ENCODE data around the gene SEMA4D. TPM values are rescaled to one million over a fixed set of nuclear protein-coding genes. Genes with fewer than 3 reads are reported as not detected.

SEMA4D gene
- total RNA-seq, 3 donors from 2014 or later, result 20.9 to 26.9 (median 23.1) TPM

DNA sequence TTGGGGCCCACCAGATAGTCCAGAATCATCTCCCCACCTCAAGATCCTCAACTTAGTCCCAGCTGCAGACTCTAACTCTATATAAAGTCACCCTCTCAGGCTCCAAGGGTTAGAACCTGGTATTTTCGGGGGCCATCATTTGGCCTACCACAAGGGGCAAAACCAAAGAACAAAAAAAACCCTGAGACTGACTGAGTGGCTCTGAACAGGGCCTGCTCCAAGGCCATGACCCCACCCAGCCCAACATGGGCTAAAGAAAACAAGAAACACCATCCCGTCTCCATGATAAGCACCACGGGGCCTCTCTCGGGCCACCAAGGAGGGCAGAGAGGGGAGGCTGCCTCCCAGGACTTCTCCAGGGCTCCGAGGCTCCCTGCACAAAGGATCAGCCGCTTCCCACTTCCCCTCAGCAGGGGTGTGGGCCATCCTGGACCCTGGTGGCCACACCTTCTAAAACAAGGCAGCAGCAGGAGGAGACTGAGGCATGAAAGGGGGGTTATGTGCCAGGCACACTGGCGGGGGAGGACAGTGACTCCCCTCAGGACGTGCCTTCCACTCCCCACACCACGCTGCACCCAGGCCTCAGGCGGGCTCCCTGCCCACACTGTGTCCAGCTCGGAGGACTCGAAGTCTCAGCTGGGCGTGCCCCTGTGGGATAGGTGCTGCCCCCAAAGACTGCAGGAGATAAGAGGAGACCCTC is 51.5 kb downstream of the SEMA4D start:
- intact Hi-C loops (cut with DNase I, micrococcal nuclease), result no loop called here
- Histone ChIP-seq H3K4me1 (ENCODE audit: low read depth) (peaks cover 20% of the 10 kb centered on the region), H3K4me3 (no peak overlapping the region), H3K9me3 (no peaks in the 10 kb centered on the region), H3K36me3 (ENCODE audit: low read depth) (no peaks in the 10 kb centered on the region)
- ATAC-seq (no peak), DNase-seq (peak in 2 of 3 donors; percentile 13 to 47)
- TF ChIP-seq, protein P1, sequence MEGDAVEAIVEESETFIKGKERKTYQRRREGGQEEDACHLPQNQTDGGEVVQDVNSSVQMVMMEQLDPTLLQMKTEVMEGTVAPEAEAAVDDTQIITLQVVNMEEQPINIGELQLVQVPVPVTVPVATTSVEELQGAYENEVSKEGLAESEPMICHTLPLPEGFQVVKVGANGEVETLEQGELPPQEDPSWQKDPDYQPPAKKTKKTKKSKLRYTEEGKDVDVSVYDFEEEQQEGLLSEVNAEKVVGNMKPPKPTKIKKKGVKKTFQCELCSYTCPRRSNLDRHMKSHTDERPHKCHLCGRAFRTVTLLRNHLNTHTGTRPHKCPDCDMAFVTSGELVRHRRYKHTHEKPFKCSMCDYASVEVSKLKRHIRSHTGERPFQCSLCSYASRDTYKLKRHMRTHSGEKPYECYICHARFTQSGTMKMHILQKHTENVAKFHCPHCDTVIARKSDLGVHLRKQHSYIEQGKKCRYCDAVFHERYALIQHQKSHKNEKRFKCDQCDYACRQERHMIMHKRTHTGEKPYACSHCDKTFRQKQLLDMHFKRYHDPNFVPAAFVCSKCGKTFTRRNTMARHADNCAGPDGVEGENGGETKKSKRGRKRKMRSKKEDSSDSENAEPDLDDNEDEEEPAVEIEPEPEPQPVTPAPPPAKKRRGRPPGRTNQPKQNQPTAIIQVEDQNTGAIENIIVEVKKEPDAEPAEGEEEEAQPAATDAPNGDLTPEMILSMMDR (IDR thresholded peaks at IDR 0.05), result no peak

DNA sequence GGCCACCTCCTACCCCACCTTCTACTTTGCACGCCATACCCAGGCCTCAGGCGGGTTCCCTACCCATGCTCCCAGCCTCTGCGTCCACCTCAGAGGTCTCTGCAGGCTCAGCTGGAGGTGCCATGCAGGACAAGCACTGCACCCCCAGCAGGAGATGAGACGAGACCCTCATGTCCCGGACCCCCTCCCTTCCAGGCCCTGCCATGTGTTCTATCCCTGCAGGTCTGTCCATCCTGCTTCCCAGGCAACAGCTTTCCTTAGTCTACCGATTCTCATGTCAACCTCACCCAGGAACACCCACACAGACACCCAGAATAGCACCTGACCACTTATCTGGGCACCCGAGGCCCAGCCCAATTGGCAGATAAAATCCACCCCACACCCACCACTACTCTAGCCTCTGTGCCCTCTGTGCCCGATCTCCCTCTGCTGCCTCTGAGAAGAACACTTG is 52.1 kb downstream of the SEMA4D start:
- H3K4me1 ChIP-seq (ENCODE audit: low read depth), result peaks cover 23% of the 10 kb centered on the region
- intact Hi-C loops (cut with DNase I, micrococcal nuclease), result no loop called here
- TF ChIP-seq, protein P1 (IDR thresholded peaks at IDR 0.05), result no peak
- DNase-seq, result peak in 2 of 3 donors; percentile 18 to 35
- no peak for ATAC-seq
- H3K36me3 ChIP-seq (ENCODE audit: low read depth), result no peaks in the 10 kb centered on the region
- H3K4me3 ChIP-seq, result no peak overlapping the region
- no peaks in the 10 kb centered on the region for H3K9me3 ChIP-seq

DNA sequence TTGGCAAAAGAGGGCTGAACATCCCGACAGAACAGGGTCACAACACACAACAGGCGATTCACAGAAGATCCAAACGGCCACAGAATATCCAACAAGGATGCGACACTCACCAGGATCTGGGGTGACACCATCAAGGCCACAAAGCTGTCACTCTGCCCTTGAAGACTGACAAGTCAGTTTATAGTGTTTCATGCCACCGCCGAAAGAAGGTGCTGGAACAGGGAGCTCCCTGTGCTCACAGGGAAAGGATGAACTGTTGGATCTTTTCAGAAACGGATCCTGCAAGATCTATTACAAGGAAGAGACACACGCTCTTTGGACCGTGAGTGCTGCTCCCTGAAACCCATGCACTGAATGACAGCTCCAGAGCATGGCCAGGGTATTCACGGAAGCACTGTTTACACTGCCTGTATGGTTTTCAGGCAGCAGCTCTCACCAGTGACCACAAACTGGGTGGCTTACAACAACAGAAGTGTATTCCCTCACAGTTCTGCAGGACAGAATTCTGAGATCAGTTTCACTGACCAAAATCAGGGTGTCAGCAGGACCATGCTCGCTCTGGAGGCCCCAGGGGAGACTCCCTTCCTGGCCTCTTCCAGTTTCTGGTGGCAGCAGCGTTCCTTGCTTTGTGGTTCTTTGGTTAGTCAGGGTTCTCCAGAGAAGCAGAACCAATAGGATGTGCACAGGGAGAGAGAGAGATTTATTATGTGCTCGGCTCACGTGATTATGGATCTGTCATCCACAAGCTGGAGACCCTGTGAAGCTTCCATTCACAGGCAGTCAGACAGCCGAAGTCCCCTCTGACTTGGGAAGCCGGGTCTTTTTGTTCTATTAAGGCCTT is 52.8 kb downstream of the SEMA4D start:
- H3K4me1 ChIP-seq (ENCODE audit: low read depth), result peaks cover 30% of the 10 kb centered on the region
- ATAC-seq (no peak), DNase-seq (no peak)
- H3K4me3 ChIP-seq, result no peak overlapping the region
- no peaks in the 10 kb centered on the region for H3K36me3 ChIP-seq (ENCODE audit: low read depth)
- intact Hi-C loops (cut with DNase I, micrococcal nuclease), result no loop called here
- no peaks in the 10 kb centered on the region for H3K9me3 ChIP-seq
- TF ChIP-seq, protein P1 (IDR thresholded peaks at IDR 0.05), result no peak

DNA sequence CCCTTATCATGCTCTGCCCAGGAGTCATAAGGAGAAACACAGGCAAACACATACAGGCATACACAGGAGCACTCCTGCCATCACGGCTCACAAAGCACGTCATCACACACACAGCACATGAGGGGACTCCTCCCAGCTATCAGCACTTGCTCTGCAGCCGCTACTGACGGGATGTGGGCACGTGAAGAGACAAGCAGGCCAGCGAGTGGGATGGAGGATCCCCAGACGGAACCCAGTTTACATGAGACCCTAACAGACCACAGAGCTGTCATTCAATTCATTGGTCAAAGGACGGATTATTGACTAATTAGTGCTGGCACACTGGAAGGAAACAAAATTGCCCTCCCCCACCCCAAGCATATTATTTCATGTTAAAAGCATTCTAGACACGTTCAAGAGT is 53.6 kb downstream of the SEMA4D start:
- intact Hi-C loops (cut with DNase I, micrococcal nuclease), result no loop called here
- Histone ChIP-seq H3K4me1 (ENCODE audit: low read depth) (peaks cover 32% of the 10 kb centered on the region), H3K9me3 (no peaks in the 10 kb centered on the region), H3K36me3 (ENCODE audit: low read depth) (no peaks in the 10 kb centered on the region), H3K4me3 (no peak overlapping the region)
- peak in 1 of 3 donors; percentile 67 for DNase-seq
- TF ChIP-seq, protein P1 (IDR thresholded peaks at IDR 0.05), result no peak
- ATAC-seq, result peak; percentile 43

DNA sequence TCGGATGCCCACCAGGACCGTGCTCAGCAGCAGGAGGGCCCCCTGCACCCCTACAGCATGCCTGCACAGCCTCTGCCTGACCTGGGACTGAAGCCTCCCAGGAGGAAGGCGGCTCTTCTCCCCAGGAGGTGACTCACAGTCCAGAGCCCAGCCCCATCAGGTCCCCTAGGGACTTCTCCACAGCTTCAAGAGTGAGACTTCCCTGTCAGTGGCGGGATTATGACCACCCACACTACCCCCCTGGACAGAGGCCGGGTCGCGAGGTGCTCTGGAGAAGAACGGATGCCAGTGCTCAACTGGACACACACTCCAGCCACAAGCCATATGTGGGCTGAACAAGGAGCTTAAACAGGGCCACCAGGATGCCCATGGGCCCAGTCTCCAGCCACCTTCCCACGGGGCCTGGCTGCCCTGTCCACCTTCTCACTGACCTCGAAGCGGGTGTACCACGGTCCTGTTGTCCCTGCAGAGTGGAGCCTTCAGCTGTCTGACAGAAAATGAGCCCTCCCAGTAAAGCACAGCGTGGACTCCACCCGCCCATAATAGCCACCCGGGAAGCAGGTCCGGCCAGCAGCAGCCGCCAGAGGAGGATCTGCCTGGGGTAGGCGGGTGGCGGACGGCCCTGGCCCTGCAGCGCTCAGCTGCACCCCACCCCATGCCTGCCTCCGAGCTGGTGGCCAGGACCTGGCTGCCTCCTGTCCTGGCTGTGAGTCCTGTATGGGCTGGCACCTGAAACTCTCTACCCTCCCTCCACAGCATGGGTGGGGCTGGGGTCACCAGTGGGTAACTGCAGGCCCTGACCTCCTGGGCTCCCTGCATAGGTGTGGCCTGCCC is 54.7 kb downstream of the SEMA4D start:
- DNase-seq (peak in 1 of 3 donors; percentile 59), ATAC-seq (peak; percentile 42)
- Histone ChIP-seq H3K4me1 (ENCODE audit: low read depth) (peaks cover 32% of the 10 kb centered on the region), H3K9me3 (no peaks in the 10 kb centered on the region), H3K4me3 (no peak overlapping the region), H3K36me3 (ENCODE audit: low read depth) (no peaks in the 10 kb centered on the region)
- intact Hi-C loops (cut with DNase I, micrococcal nuclease), result no loop called here
- TF ChIP-seq, protein P1 (IDR thresholded peaks at IDR 0.05), result no peak

Data from mucosa of descending colon (tissue), 3 donors.